K562 (cell line): ENCODE data around the gene ABCA4. TPM values are rescaled to one million over a fixed set of nuclear protein-coding genes. Genes with fewer than 3 reads are reported as not detected.

ENCODE experiments used
- ATAC-seq: fragments of 200-7000 bp; cut with Tn5 transposase; 3 replicates; pipeline ENCODE4 v1.9.1; 2020; ENCODE audit warnings: moderate library complexity
- BruUV-seq: library from RNA; stranded (reverse); fragments of 400-500 nt; replicated peaks from 2 replicates; lab custom pipeline; 2021; lab: Mats Ljungman, UMichigan
- CTCF ChIA-PET: fragments of 300-600 bp; formaldehyde crosslinking; extraction: SDS; loops from one replicate; lab custom pipeline; 2021; ENCODE audit warnings: low intra/inter-chr PET ratio; lab: Yijun Ruan, JAX
- POLR2A ChIA-PET: fragments of 300-600, 350-650 bp; sonication (Branson Sonifier 250); formaldehyde crosslinking; extraction: SDS; loops from one replicate; lab custom pipeline; 2021; ENCODE audit warnings: antibody characterized with exemption, inconsistent platforms; lab: Yijun Ruan, JAX
- DNase-seq, 4 experiments: peaks; one replicate each; pipeline versions ENCODE4 v3.0.0 to v3.0.0-alpha.2; 2011 to 2018; ENCODE audit warnings: low spot score in 3 of 4, mixed read lengths in 3 of 4; ENCODE audit errors: extremely low read depth in 1 of 4
- FAIRE-seq: peaks from 2 replicates; lab custom pipeline; 2011; peaks lifted over from hg19 to GRCh38; lab: Jason Lieb, UNC
- H2AFZ ChIP-seq: 2 replicates; pipeline ENCODE4 v1.6.0; 2011; ENCODE audit warnings: low read depth, low read length, control low read depth, inconsistent platforms
- H3K27ac ChIP-seq: fragments of 200-600 bp; 3 replicates; pipeline ENCODE4 v1.8.0; 2011; ENCODE audit warnings: low read depth, mild to moderate bottlenecking, control low read depth, inconsistent platforms, low read length, moderate library complexity, mixed read lengths; ENCODE audit errors: extremely low read depth
- H3K27me3 ChIP-seq, 2 experiments: fragments of 300-600 bp in 1 of 2; 2 replicates in 1 of 2; 3 replicates in 1 of 2; pipeline versions ENCODE4 v1.6.0 to v1.8.0; 2011; ENCODE audit warnings: inconsistent platforms in 2 of 2, low read length in 2 of 2, mild to moderate bottlenecking in 1 of 2, mixed read lengths in 1 of 2, moderate library complexity in 1 of 2; ENCODE audit not compliant: control insufficient read depth in 2 of 2, insufficient read depth in 2 of 2
- H3K36me3 ChIP-seq: fragments of 300-600 bp; 3 replicates; pipeline ENCODE4 v1.8.0; 2011; ENCODE audit warnings: mild to moderate bottlenecking, low read length, inconsistent platforms; ENCODE audit not compliant: control insufficient read depth, insufficient read depth
- H3K4me1 ChIP-seq, 2 experiments: fragments of 200-600 bp in 1 of 2; replicated peaks in 1 of 2; 2 replicates in 1 of 2; 3 replicates in 1 of 2; pipeline versions ENCODE4 v1.5.1 to v1.8.0; 2011; ENCODE audit warnings: inconsistent platforms in 2 of 2, low read length in 2 of 2, mild to moderate bottlenecking in 1 of 2, mixed read lengths in 1 of 2, moderate library complexity in 1 of 2; ENCODE audit not compliant: control insufficient read depth in 2 of 2, insufficient read depth in 2 of 2
- H3K4me2 ChIP-seq: 2 replicates; pipeline ENCODE4 v1.6.1; 2011; ENCODE audit warnings: low read length, control low read depth, inconsistent platforms, mixed read lengths; ENCODE audit not compliant: insufficient read depth
- H3K4me3 ChIP-seq: fragments of 200-600 bp; sonication (generic), shearing (Covaris generic); 2 replicates; pipeline ENCODE4 v1.5.1; 2016; ENCODE audit warnings: control low read depth, inconsistent platforms
- H3K79me2 ChIP-seq: fragments of 200-600 bp; 3 replicates; pipeline ENCODE4 v1.8.0; 2011; ENCODE audit warnings: low read length, inconsistent platforms; ENCODE audit not compliant: control insufficient read depth, insufficient read depth
- H3K9ac ChIP-seq, 2 experiments: 2 replicates each; pipeline versions ENCODE4 v1.6.0 to v1.6.1; 2011; ENCODE audit warnings: low read depth in 2 of 2, low read length in 2 of 2, control low read depth in 1 of 2, inconsistent platforms in 1 of 2, mild to moderate bottlenecking in 1 of 2, mixed read lengths in 1 of 2; ENCODE audit not compliant: insufficient read depth in 1 of 2
- H3K9me1 ChIP-seq: one replicate; pipeline ENCODE4 v1.6.0; 2011; ENCODE audit warnings: inconsistent platforms, mild to moderate bottlenecking, low read length, moderate library complexity; ENCODE audit not compliant: control insufficient read depth, insufficient read depth
- H3K9me3 ChIP-seq: replicated peaks from 2 replicates; pipeline ENCODE4 v1.5.1; 2011; ENCODE audit warnings: low read depth, low read length, inconsistent platforms; ENCODE audit not compliant: control insufficient read depth, insufficient read depth
- H4K20me1 ChIP-seq: replicated peaks from 2 replicates; pipeline ENCODE4 v1.6.1; 2011; ENCODE audit warnings: low read length, inconsistent platforms, mixed read lengths; ENCODE audit not compliant: control insufficient read depth, insufficient read depth
- DNMT1 ChIP-seq: fragments of 450-650 bp; IDR thresholded peaks from 2 replicates; pipeline ENCODE4 v1.6.1; 2016; ENCODE audit warnings: antibody characterized with exemption, mild to moderate bottlenecking
- EHMT2 ChIP-seq: fragments of 450-650 bp; IDR thresholded peaks from 2 replicates; pipeline ENCODE4 v1.6.1; 2018; ENCODE audit warnings: antibody characterized with exemption
- RBBP5 ChIP-seq: fragments of 200-600 bp; sonication (generic); IDR thresholded peaks from 2 replicates; pipeline ENCODE4 v1.6.1; 2012; ENCODE audit warnings: borderline replicate concordance, mild to moderate bottlenecking, low read length, control low read depth, inconsistent platforms; ENCODE audit not compliant: insufficient read depth, poor library complexity, severe bottlenecking
- TAF15 ChIP-seq: fragments of 200-400 bp; formaldehyde crosslinking; IDR thresholded peaks from 2 replicates; pipeline ENCODE4 v1.6.1; 2017; ENCODE audit warnings: mild to moderate bottlenecking, low read depth, low read length, moderate library complexity
- TOE1 ChIP-seq, 2 experiments: fragments of 450-650 bp in 1 of 2; sonication (generic) in 1 of 2; formaldehyde crosslinking in 1 of 2; IDR thresholded peaks; 2 replicates each; pipeline versions ENCODE4 v1.7.1 to v1.8.0; 2016 to 2022; ENCODE audit warnings: borderline replicate concordance in 2 of 2, mild to moderate bottlenecking in 2 of 2, antibody characterized with exemption in 1 of 2, inconsistent platforms in 1 of 2, low read depth in 1 of 2, missing genetic modification reagents in 1 of 2, moderate library complexity in 1 of 2
- ZEB2 ChIP-seq: fragments of 450-650 bp; IDR thresholded peaks from 2 replicates; pipeline ENCODE4 v1.6.1; 2016
- ZNF263 ChIP-seq: sonication (generic); formaldehyde crosslinking; IDR thresholded peaks from 2 replicates; pipeline ENCODE4 v1.8.0; 2022; ENCODE audit warnings: mild to moderate bottlenecking, missing genetic modification reagents, borderline replicate concordance
- ZNF75A ChIP-seq: fragments of 450-650 bp; formaldehyde crosslinking; IDR thresholded peaks from 2 replicates; pipeline ENCODE4 v1.4.0; 2020; ENCODE audit warnings: mild to moderate bottlenecking
- WGBS: fragments of 100-300 bp; shearing (Covaris generic); methylation state at CpG from one replicate; pipeline ENCODE4 v1.1.6; 2016; ENCODE audit warnings: low coverage, mixed read lengths; ENCODE audit not compliant: insufficient coverage; ENCODE audit errors: missing lambda C conversion rate; 5-methylcytosine and 5-hydroxymethylcytosine counted together
- in situ Hi-C: fragments of 300-500 bp; cut with MboI; formaldehyde crosslinking; loops from 4 replicates; pipeline ENCODE4 v1.15.0; 2018; ENCODE audit warnings: inconsistent platforms, mixed read lengths
- intact Hi-C: fragments of 100-400 bp; cut with micrococcal nuclease; formaldehyde crosslinking; loops from 2 replicates; pipeline ENCODE4 v1.14.2; 2022
- polyA plus RNA-seq, 8 experiments: library from polyadenylated mRNA; depleted of rRNA in 4 of 8; stranded (reverse) in 5 of 8; unstranded in 3 of 8; fragments of >200 nt; fragmentation: Nextera tagmentation in 2 of 8; fragmentation: Illumina TruSeq in 1 of 8; extraction: Ambion mirVana in 2 of 8; extraction: Trizol in 1 of 8; gene quantifications; 2 replicates each; pipeline versions ENCODE4 v1.2.1 to v1.2.3, GENCODE V29; 2011 to 2014; ENCODE audit warnings: inconsistent platforms in 1 of 8, missing spikeins in 1 of 8
- total RNA-seq, 7 experiments: library from RNA; depleted of rRNA in 6 of 7; stranded (reverse); fragments of >200 nt in 6 of 7; fragmentation: Illumina TruSeq in 2 of 7; extraction: Trizol in 2 of 7; gene quantifications; 2 replicates each; pipeline versions ENCODE4 v1.2.1 to v1.2.3, GENCODE V29; 2011 to 2021; ENCODE audit warnings: low replicate concordance in 1 of 7
- TF ChIP-seq, protein P1 (sequence below): fragments of 450-650 bp; IDR thresholded peaks from 2 replicates; pipeline ENCODE4 v1.6.1; 2014; ENCODE audit warnings: low read depth, mild to moderate bottlenecking, moderate library complexity, borderline replicate concordance
- TF ChIP-seq, protein P2 (sequence below): IDR thresholded peaks from 3 replicates; pipeline ENCODE4 v1.6.1; 2011; ENCODE audit warnings: borderline replicate concordance, mild to moderate bottlenecking, moderate library complexity; ENCODE audit not compliant: insufficient read length; ENCODE audit errors: extremely low read depth
- TF ChIP-seq, protein P3 (sequence below): sonication (generic); formaldehyde crosslinking; IDR thresholded peaks from 2 replicates; pipeline ENCODE4 v1.9.0; 2022; ENCODE audit warnings: mild to moderate bottlenecking, missing genetic modification reagents
- TF ChIP-seq, protein P4 (sequence below): IDR thresholded peaks from 3 replicates; pipeline ENCODE4 v1.6.1; 2011; ENCODE audit warnings: borderline replicate concordance, mild to moderate bottlenecking; ENCODE audit not compliant: insufficient read length, insufficient read depth
- TF ChIP-seq, protein P5 (sequence below), 2 experiments: fragments of 450-650 bp in 1 of 2; sonication (generic) in 1 of 2; formaldehyde crosslinking; conservative IDR thresholded peaks; 2 replicates each; pipeline versions ENCODE4 v1.4.0 to v1.8.1; 2020 to 2022; ENCODE audit warnings: mild to moderate bottlenecking in 1 of 2, missing genetic modification reagents in 1 of 2

Gene ABCA4
- total and polyA plus RNA-seq, 9 of the 15 experiments (the other 6 are each of a cell fraction or from before 2014, with no cell fraction given) = 0.01 to 0.04 TPM; not detected in 7

DNA sequence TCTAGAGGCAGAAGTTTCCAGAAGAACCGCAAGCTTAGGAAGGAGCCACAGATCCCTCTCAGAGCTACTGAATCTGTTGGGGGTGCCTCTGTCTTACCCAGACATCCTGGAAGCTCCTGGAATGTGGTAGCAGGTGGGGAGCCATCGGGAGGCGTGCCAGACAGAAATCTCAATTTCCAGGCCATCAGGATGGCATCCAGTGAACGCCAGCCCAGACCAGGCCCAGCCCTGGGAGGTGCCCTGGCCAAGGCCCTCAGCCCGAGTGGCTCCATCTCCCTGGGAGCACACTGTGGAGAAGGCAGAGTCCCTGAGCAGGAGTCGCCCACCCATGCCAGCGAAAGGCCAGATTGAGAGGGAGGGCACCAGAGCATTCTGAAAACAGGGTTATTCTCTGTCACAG is 2.5 kb downstream of the ABCA4 start (continued):
- TF ChIP-seq, protein P1, sequence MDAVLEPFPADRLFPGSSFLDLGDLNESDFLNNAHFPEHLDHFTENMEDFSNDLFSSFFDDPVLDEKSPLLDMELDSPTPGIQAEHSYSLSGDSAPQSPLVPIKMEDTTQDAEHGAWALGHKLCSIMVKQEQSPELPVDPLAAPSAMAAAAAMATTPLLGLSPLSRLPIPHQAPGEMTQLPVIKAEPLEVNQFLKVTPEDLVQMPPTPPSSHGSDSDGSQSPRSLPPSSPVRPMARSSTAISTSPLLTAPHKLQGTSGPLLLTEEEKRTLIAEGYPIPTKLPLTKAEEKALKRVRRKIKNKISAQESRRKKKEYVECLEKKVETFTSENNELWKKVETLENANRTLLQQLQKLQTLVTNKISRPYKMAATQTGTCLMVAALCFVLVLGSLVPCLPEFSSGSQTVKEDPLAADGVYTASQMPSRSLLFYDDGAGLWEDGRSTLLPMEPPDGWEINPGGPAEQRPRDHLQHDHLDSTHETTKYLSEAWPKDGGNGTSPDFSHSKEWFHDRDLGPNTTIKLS = no peak
- no peak for TF ChIP-seq ZNF263 (CRISPR knock-in tag)
- TF ChIP-seq, all 486 proteins: peak for 0

DNA sequence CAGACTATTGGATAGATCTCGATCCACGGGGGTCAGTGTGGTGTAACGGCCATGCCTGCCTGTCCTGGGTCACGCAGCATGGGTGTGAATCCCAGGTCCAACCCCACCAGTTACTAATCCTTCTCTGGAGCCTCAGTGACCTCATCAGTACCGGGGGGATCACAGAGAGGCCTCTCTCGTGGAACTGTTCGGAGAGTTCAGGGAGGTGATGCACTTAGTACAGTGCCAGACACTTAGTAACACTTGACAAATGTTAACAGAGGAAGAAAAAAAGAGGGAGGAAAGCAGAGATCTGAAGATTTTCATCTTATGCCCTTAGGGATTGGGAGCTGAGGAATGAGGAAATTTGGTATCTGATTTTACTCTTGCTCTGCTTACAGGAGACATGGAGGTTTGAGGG is 2.9 kb downstream of the ABCA4 start:
- Histone ChIP-seq H3K9me1 (no peaks in the 10 kb centered on the region), H3K9me3 (no peaks in the 10 kb centered on the region), H4K20me1 (no peaks in the 10 kb centered on the region), H3K4me1 (no peaks in the 10 kb centered on the region), H3K36me3 (no peaks in the 10 kb centered on the region), H3K4me3 (no peak overlapping the region), H3K79me2 (no peaks in the 10 kb centered on the region), H3K27me3 (peaks cover 3 to 31% of the 10 kb centered on the region in 2 experiments; a peak in 4 of 5 replicates), H3K9ac (no peak overlapping the region), H3K27ac (no peak overlapping the region), H3K4me2 (no peak overlapping the region), H2AFZ (no peak overlapping the region)
- no peak for ATAC-seq
- no TSS peak for BruUV-seq
- in situ Hi-C loops (no loop called here), intact Hi-C loops (no loop called here)
- CTCF ChIA-PET = no interaction called here
- POLR2A ChIA-PET = no interaction called here
- 2% methylated on average over 7 of the region's 7 CpGs for WGBS
- no peak for DNase-seq
- no peak for FAIRE-seq
- TF ChIP-seq TOE1 (IDR thresholded peaks at IDR 0.05; ENCODE audit: borderline replicate concordance) (no peak), TOE1 (CRISPR knock-in tag; IDR thresholded peaks at IDR 0.05; ENCODE audit: borderline replicate concordance, low read depth) (no peak), DNMT1 (no peak), RBBP5 (no peak), ZNF75A (no peak), EHMT2 (no peak), TAF15 (no peak), ZEB2 (no peak)
- TF ChIP-seq, protein P2, sequence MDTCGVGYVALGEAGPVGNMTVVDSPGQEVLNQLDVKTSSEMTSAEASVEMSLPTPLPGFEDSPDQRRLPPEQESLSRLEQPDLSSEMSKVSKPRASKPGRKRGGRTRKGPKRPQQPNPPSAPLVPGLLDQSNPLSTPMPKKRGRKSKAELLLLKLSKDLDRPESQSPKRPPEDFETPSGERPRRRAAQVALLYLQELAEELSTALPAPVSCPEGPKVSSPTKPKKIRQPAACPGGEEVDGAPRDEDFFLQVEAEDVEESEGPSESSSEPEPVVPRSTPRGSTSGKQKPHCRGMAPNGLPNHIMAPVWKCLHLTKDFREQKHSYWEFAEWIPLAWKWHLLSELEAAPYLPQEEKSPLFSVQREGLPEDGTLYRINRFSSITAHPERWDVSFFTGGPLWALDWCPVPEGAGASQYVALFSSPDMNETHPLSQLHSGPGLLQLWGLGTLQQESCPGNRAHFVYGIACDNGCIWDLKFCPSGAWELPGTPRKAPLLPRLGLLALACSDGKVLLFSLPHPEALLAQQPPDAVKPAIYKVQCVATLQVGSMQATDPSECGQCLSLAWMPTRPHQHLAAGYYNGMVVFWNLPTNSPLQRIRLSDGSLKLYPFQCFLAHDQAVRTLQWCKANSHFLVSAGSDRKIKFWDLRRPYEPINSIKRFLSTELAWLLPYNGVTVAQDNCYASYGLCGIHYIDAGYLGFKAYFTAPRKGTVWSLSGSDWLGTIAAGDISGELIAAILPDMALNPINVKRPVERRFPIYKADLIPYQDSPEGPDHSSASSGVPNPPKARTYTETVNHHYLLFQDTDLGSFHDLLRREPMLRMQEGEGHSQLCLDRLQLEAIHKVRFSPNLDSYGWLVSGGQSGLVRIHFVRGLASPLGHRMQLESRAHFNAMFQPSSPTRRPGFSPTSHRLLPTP = no peak
- TF ChIP-seq, protein P3, sequence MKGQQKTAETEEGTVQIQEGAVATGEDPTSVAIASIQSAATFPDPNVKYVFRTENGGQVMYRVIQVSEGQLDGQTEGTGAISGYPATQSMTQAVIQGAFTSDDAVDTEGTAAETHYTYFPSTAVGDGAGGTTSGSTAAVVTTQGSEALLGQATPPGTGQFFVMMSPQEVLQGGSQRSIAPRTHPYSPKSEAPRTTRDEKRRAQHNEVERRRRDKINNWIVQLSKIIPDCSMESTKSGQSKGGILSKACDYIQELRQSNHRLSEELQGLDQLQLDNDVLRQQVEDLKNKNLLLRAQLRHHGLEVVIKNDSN (CRISPR knock-in tag) = no peak
- TF ChIP-seq, protein P4, sequence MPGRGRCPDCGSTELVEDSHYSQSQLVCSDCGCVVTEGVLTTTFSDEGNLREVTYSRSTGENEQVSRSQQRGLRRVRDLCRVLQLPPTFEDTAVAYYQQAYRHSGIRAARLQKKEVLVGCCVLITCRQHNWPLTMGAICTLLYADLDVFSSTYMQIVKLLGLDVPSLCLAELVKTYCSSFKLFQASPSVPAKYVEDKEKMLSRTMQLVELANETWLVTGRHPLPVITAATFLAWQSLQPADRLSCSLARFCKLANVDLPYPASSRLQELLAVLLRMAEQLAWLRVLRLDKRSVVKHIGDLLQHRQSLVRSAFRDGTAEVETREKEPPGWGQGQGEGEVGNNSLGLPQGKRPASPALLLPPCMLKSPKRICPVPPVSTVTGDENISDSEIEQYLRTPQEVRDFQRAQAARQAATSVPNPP = no peak
- TF ChIP-seq, protein P5, sequence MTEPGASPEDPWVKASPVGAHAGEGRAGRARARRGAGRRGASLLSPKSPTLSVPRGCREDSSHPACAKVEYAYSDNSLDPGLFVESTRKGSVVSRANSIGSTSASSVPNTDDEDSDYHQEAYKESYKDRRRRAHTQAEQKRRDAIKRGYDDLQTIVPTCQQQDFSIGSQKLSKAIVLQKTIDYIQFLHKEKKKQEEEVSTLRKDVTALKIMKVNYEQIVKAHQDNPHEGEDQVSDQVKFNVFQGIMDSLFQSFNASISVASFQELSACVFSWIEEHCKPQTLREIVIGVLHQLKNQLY (CRISPR knock-in tag; conservative IDR thresholded peaks at IDR 0.05) = no peak
